A673 (cell line): ENCODE data around the gene IKZF3. TPM values are rescaled to one million over a fixed set of nuclear protein-coding genes. Genes with fewer than 3 reads are reported as not detected.

Experiments used
- BruUV-seq: library from RNA; stranded (reverse); fragments of 400-500 nt; replicated peaks from 2 replicates; lab custom pipeline; 2021; lab: Mats Ljungman, UMichigan
- CTCF ChIA-PET: fragments of 300-600 bp; sonication (Branson Sonifier 250); formaldehyde crosslinking; loops from one replicate; lab custom pipeline; 2022; ENCODE audit warnings: antibody characterized with exemption; lab: Charles Lee
- POLR2A ChIA-PET: fragments of 300-600 bp; sonication (Branson Sonifier 250); formaldehyde crosslinking; loops from one replicate; lab custom pipeline; 2022; ENCODE audit warnings: antibody characterized with exemption; ENCODE audit not compliant: low non-redundant PET; lab: Charles Lee
- DNase-seq: peaks from one replicate; pipeline ENCODE4 v3.0.0-alpha.2; 2015; ENCODE audit warnings: low spot score
- H3K27ac ChIP-seq: fragments of 200-600 bp; sonication (generic); 2 replicates; pipeline ENCODE4 v1.5.1; 2016; ENCODE audit warnings: mixed run types, low read depth, mild to moderate bottlenecking, mixed read lengths, antibody characterized with exemption, low read length; ENCODE audit not compliant: poor library complexity, severe bottlenecking
- H3K27me3 ChIP-seq: fragments of 200-600 bp; sonication (generic); replicated peaks from 2 replicates; pipeline ENCODE4 v1.6.1; 2017; ENCODE audit warnings: mixed run types, low read depth, mild to moderate bottlenecking, mixed read lengths, antibody characterized with exemption, low read length; ENCODE audit not compliant: insufficient read depth, poor library complexity
- H3K36me3 ChIP-seq: fragments of 200-600 bp; sonication (generic); 2 replicates; pipeline ENCODE4 v1.6.1; 2016; ENCODE audit warnings: mixed run types, mild to moderate bottlenecking, mixed read lengths, antibody characterized with exemption, low read length; ENCODE audit not compliant: insufficient read depth, poor library complexity, severe bottlenecking
- H3K4me1 ChIP-seq: fragments of 200-600 bp; sonication (generic); 2 replicates; pipeline ENCODE4 v1.6.1; 2017; ENCODE audit warnings: mixed run types, mild to moderate bottlenecking, mixed read lengths, antibody characterized with exemption, low read length; ENCODE audit not compliant: insufficient read depth, poor library complexity, severe bottlenecking
- H3K4me3 ChIP-seq: fragments of 200-600 bp; sonication (generic); 2 replicates; pipeline ENCODE4 v1.5.1; 2016; ENCODE audit warnings: low read depth, mixed run types, mild to moderate bottlenecking, mixed read lengths, low read length; ENCODE audit not compliant: poor library complexity, severe bottlenecking
- H3K9me3 ChIP-seq: fragments of 200-600 bp; sonication (generic); 2 replicates; pipeline ENCODE4 v1.6.1; 2016; ENCODE audit warnings: mixed run types, low read depth, mild to moderate bottlenecking, mixed read lengths, antibody characterized with exemption, low read length; ENCODE audit not compliant: poor library complexity, severe bottlenecking
- EZH2 ChIP-seq: fragments of 200-600 bp; sonication (generic); IDR thresholded peaks from 2 replicates; pipeline ENCODE4 v1.6.1; 2017; ENCODE audit warnings: borderline replicate concordance, low read depth, mild to moderate bottlenecking, mixed read lengths, antibody characterized with exemption, low read length; ENCODE audit not compliant: poor library complexity, severe bottlenecking
- intact Hi-C: fragments of 100-400 bp; cut with micrococcal nuclease; formaldehyde crosslinking; loops from one replicate; pipeline ENCODE4 v1.10.0; 2022; ENCODE audit not compliant: unreplicated experiment
- total RNA-seq: library from RNA; stranded (reverse); gene quantifications from 2 replicates; pipeline ENCODE4 v1.2.3, GENCODE V29; 2021
- TF ChIP-seq, protein P1 (sequence below): fragments of 300-800, 200-600 bp; sonication (generic); conservative IDR thresholded peaks from 2 replicates; pipeline ENCODE4 v1.5.1; 2017; ENCODE audit warnings: low read depth, mild to moderate bottlenecking, antibody characterized with exemption, low read length, moderate library complexity, mixed read lengths

IKZF3 gene
- total RNA-seq, 1 experiment from 2014 or later, result not detected

DNA sequence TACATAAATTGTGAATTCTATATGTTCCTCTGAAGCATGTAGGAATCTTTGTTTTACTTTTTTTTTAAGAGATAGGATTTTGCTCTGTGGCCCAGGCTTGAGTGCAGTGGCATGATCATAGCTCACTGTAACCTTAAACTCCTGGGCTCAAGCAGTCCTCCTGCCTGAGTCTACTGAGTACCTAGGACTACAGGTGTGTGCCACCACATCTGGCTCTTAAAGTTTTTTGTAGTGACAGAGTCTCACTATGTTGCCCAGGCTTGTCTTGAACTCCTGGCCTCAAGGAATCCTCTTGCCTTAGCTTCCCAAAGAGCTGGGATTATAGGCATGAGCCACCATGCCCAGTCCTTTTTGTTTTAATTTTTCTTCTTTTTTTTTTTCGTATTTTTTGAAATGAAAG, 25.3 kb downstream of the IKZF3 start:
- H3K27ac ChIP-seq, result no peak overlapping the region
- no peak for TF ChIP-seq EZH2
- TF ChIP-seq, protein P1, sequence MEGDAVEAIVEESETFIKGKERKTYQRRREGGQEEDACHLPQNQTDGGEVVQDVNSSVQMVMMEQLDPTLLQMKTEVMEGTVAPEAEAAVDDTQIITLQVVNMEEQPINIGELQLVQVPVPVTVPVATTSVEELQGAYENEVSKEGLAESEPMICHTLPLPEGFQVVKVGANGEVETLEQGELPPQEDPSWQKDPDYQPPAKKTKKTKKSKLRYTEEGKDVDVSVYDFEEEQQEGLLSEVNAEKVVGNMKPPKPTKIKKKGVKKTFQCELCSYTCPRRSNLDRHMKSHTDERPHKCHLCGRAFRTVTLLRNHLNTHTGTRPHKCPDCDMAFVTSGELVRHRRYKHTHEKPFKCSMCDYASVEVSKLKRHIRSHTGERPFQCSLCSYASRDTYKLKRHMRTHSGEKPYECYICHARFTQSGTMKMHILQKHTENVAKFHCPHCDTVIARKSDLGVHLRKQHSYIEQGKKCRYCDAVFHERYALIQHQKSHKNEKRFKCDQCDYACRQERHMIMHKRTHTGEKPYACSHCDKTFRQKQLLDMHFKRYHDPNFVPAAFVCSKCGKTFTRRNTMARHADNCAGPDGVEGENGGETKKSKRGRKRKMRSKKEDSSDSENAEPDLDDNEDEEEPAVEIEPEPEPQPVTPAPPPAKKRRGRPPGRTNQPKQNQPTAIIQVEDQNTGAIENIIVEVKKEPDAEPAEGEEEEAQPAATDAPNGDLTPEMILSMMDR, result no peak
- H3K36me3 ChIP-seq, result no peaks in the 10 kb centered on the region
- DNase-seq, result no peak
- H3K27me3 ChIP-seq, result peaks cover 6% of the 10 kb centered on the region
- H3K4me3 ChIP-seq, result no peak overlapping the region
- ChIA-PET CTCF (no interaction called here), POLR2A (no interaction called here)
- intact Hi-C loops, result no loop called here
- H3K4me1 ChIP-seq, result no peaks in the 10 kb centered on the region
- H3K9me3 ChIP-seq, result no peaks in the 10 kb centered on the region
- BruUV-seq, result no TSS peak

DNA sequence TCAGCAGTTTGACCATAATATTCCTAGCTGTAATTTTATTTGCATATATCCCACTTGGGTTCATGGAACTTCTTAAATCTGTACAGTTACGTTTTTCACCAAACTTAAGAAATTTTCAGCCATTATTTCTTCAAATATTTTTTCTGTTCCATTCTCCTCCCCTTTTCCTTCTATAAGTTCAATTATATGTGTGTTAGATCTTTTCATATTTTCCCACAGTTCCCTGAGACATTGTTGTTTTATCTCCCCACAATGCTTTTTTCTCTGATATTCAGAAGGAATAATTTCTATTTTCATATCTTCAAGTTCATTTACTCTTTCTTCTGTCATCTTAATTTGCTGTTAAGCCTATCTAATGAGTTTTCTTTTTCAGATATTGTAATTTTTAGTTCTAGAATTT, 26.1 kb downstream of the IKZF3 start:
- intact Hi-C loops, result no loop called here
- no TSS peak for BruUV-seq
- no peak for DNase-seq
- H3K27me3 ChIP-seq, result no peaks in the 10 kb centered on the region
- H3K27ac ChIP-seq, result no peak overlapping the region
- TF ChIP-seq, protein P1, result no peak
- TF ChIP-seq EZH2, result no peak
- POLR2A ChIA-PET, result no interaction called here
- H3K4me3 ChIP-seq, result no peak overlapping the region
- H3K36me3 ChIP-seq, result no peaks in the 10 kb centered on the region
- CTCF ChIA-PET, result no interaction called here
- H3K9me3 ChIP-seq, result no peaks in the 10 kb centered on the region
- H3K4me1 ChIP-seq, result no peaks in the 10 kb centered on the region

DNA sequence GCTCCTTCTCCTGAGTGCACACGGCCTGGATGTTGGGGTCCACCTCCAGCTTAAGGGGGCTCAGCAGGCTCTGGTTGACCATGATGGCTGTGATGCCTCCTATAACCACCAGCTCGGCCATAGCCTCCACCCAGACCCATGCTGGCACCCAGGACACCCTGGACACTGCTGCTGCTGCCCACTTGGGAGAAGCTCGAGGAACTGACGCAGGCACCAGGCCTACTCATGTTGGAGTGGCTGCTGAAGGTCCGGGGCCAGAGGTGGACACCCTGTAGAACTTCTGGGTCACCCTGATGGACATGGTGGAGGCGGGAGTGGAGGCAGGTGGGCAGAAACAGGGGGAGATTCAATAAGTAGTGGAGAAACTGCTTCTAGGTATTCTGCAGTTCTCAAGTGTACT, 28.0 kb downstream of the IKZF3 start:
- intact Hi-C loops, result no loop called here
- Histone ChIP-seq H3K27me3 (no peaks in the 10 kb centered on the region), H3K36me3 (no peaks in the 10 kb centered on the region), H3K9me3 (no peaks in the 10 kb centered on the region), H3K4me1 (no peaks in the 10 kb centered on the region), H3K27ac (no peak overlapping the region), H3K4me3 (no peak overlapping the region)
- BruUV-seq, result no TSS peak
- ChIA-PET POLR2A (no interaction called here), CTCF (no interaction called here)
- TF ChIP-seq EZH2, result no peak
- TF ChIP-seq, protein P1, result no peak
- no peak for DNase-seq
